Measurements from ENCODE around the gene TXNL4A. TPM values are rescaled to one million over a fixed set of nuclear protein-coding genes. Genes with fewer than 3 reads are reported as not detected.

TXNL4A gene
- total RNA-seq, 1 experiment from 2014 or later: 216 TPM

GRCh38 chr18:79942211-79942610 lies 46.2 kb downstream of the TXNL4A start:
- Histone ChIP-seq H3K4me1 (ENCODE audit: insufficient read depth, low read length, poor library complexity, severe bottlenecking) (peaks cover 24% of the 10 kb centered on the region), H3K27me3 (replicated peaks; ENCODE audit: insufficient read depth, low read depth, low read length, poor library complexity) (no peaks in the 10 kb centered on the region), H3K4me3 (ENCODE audit: low read depth, low read length, poor library complexity, severe bottlenecking) (no peak overlapping the region), H3K9me3 (ENCODE audit: low read depth, low read length, poor library complexity, severe bottlenecking) (no peaks in the 10 kb centered on the region), H3K27ac (ENCODE audit: low read depth, low read length, poor library complexity, severe bottlenecking) (no peak overlapping the region), H3K36me3 (ENCODE audit: insufficient read depth, low read length, poor library complexity, severe bottlenecking) (peaks cover 28% of the 10 kb centered on the region)
- ChIA-PET POLR2A (ENCODE audit: low non-redundant PET) (no interaction called here), CTCF (no interaction called here)
- TF ChIP-seq CTCF (conservative IDR thresholded peaks at IDR 0.05; ENCODE audit: low read depth, low read length) (no peak), EZH2 (IDR thresholded peaks at IDR 0.05; ENCODE audit: borderline replicate concordance, low read depth, low read length, poor library complexity, severe bottlenecking) (no peak)
- intact Hi-C loops (cut with micrococcal nuclease; ENCODE audit: unreplicated experiment): no loop called here
- DNase-seq (ENCODE audit: low spot score): no peak
- no TSS peak for BruUV-seq (replicated peaks)

- intact Hi-C loops (cut with micrococcal nuclease; ENCODE audit: unreplicated experiment): no loop called here
- no TSS peak for BruUV-seq (replicated peaks)
Observed at GRCh38 chr18:79941473-79942119, 46.8 kb downstream of the TXNL4A start.

GRCh38 chr18:79940814-79941472 lies 47.4 kb downstream of the TXNL4A start:
- Histone ChIP-seq H3K4me3 (ENCODE audit: low read depth, low read length, poor library complexity, severe bottlenecking) (no peak overlapping the region), H3K36me3 (ENCODE audit: insufficient read depth, low read length, poor library complexity, severe bottlenecking) (peaks cover 28% of the 10 kb centered on the region), H3K4me1 (ENCODE audit: insufficient read depth, low read length, poor library complexity, severe bottlenecking) (peaks cover 20% of the 10 kb centered on the region), H3K27me3 (replicated peaks; ENCODE audit: insufficient read depth, low read depth, low read length, poor library complexity) (no peaks in the 10 kb centered on the region), H3K9me3 (ENCODE audit: low read depth, low read length, poor library complexity, severe bottlenecking) (peaks cover 1% of the 10 kb centered on the region), H3K27ac (ENCODE audit: low read depth, low read length, poor library complexity, severe bottlenecking) (no peak overlapping the region)
- TF ChIP-seq CTCF (conservative IDR thresholded peaks at IDR 0.05; ENCODE audit: low read depth, low read length) (no peak), EZH2 (IDR thresholded peaks at IDR 0.05; ENCODE audit: borderline replicate concordance, low read depth, low read length, poor library complexity, severe bottlenecking) (no peak)
- intact Hi-C loops (cut with micrococcal nuclease; ENCODE audit: unreplicated experiment): no loop called here
- CTCF ChIA-PET: no interaction called here
- POLR2A ChIA-PET (ENCODE audit: low non-redundant PET): no interaction called here
- DNase-seq (ENCODE audit: low spot score): no peak
- BruUV-seq (replicated peaks): no TSS peak

More at GRCh38 chr18:79941473-79942119, 46.8 kb downstream of the TXNL4A start:
- ChIA-PET CTCF (no interaction called here), POLR2A (ENCODE audit: low non-redundant PET) (no interaction called here)
- Histone ChIP-seq H3K4me3 (ENCODE audit: low read depth, low read length, poor library complexity, severe bottlenecking) (no peak overlapping the region), H3K27ac (ENCODE audit: low read depth, low read length, poor library complexity, severe bottlenecking) (no peak overlapping the region), H3K4me1 (ENCODE audit: insufficient read depth, low read length, poor library complexity, severe bottlenecking) (peaks cover 24% of the 10 kb centered on the region), H3K36me3 (ENCODE audit: insufficient read depth, low read length, poor library complexity, severe bottlenecking) (peaks cover 28% of the 10 kb centered on the region), H3K9me3 (ENCODE audit: low read depth, low read length, poor library complexity, severe bottlenecking) (no peaks in the 10 kb centered on the region), H3K27me3 (replicated peaks; ENCODE audit: insufficient read depth, low read depth, low read length, poor library complexity) (no peaks in the 10 kb centered on the region)
- no peak for DNase-seq (ENCODE audit: low spot score)
- TF ChIP-seq EZH2 (IDR thresholded peaks at IDR 0.05; ENCODE audit: borderline replicate concordance, low read depth, low read length, poor library complexity, severe bottlenecking) (no peak), CTCF (conservative IDR thresholded peaks at IDR 0.05; ENCODE audit: low read depth, low read length) (no peak)

Measured in A673 (cell line).